Stimulated activated CD4-positive, alpha-beta T cell treated with anti-CD3 and anti-CD28 coated beads, Interleukin-2, amount 100 ng/mL, for 4 hours (primary cell): ENCODE measurements around the gene PAQR4.
"Not testable (repeated sequence)": the region's sequence is repeated elsewhere in the genome, so short reads cannot be mapped to it uniquely, and the experiment has no call there.

ENCODE experiments used
- DNase-seq: peaks from one replicate; pipeline ENCODE4 v3.0.0-alpha.2; 2020; ENCODE audit warnings: low read depth

The PAQR4 gene

GRCh38 chr16:2943716-2944115 is 25.4 kb upstream of the PAQR4 start:
- DNase-seq, result not testable (repeated sequence)

- no peak for DNase-seq
Observed at GRCh38 chr16:2946649-2947048, 22.5 kb upstream of the PAQR4 start.

DNA sequence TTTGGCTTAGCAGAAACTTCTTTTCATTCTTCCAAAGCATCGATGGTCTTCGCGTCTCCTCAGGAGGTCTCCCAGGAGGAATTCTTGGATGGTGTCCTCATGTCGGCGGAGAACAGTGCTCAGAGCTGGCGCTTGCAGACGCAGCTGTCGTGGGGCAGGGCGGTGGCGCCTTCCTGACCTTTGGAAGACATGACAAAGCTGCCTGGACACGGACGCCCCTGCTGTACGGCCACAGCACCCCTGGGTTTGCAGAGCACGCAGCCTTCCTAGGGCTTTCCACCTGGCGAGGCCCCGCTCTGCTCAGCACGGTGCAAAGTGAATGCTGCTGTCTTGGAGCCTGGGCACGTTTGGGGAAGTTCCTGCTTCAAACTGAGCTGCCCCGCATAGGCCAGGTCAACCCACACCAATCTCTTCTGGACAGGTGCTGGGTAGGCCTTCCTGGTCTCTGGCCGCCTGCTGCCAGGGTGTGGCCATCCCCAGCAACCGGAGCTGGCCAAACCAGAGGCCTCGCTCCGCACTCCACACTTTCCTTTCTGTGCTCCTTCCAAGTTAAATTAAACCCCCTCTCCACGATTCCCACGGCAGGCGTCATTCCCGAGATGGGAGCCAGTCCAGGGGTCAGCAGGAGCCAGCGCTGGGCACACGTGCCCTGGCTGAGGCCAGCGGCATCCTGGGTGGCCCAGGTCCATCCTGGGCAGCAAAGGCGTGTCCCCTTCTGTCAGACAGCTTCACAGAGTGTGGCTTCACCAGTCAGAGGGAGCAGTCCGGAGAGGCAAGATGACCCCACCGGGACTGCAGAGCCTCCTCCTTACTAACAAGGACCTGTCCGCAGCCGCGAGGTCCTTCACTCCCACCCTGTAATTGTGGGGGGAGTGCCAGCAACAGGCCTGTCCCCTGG is 20.1 kb upstream of the PAQR4 start:
- no peak for DNase-seq

GRCh38 chr16:2949705-2950352 is 19.3 kb upstream of the PAQR4 start:
- DNase-seq, result no peak

GRCh38 chr16:2950353-2950724 is 18.8 kb upstream of the PAQR4 start:
- no peak for DNase-seq

DNA sequence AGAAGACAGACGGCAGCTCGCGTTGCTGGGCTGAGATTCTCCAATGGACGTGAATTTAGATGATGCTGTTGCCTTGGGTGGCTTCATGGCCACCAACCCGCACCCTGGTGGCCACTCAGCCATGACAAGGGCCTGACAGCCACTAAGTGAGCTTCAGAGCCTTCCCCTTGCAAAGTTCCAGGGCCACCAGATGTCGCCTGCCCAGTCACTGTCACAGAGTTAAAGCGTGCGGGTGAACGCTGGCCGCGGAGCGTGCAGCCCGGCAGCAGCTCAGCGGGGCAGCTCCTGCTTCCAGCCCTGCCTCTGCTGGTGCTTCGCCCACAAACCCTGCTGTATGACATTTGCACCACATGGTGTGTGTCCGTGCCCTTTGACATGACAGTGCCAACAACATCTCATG is 18.4 kb upstream of the PAQR4 start:
- DNase-seq, result no peak

GRCh38 chr16:2952679-2953078 is 16.5 kb upstream of the PAQR4 start:
- DNase-seq, result no peak

- DNase-seq, result no peak
Observed at GRCh38 chr16:2953706-2954627, 15.2 kb upstream of the PAQR4 start.

DNA sequence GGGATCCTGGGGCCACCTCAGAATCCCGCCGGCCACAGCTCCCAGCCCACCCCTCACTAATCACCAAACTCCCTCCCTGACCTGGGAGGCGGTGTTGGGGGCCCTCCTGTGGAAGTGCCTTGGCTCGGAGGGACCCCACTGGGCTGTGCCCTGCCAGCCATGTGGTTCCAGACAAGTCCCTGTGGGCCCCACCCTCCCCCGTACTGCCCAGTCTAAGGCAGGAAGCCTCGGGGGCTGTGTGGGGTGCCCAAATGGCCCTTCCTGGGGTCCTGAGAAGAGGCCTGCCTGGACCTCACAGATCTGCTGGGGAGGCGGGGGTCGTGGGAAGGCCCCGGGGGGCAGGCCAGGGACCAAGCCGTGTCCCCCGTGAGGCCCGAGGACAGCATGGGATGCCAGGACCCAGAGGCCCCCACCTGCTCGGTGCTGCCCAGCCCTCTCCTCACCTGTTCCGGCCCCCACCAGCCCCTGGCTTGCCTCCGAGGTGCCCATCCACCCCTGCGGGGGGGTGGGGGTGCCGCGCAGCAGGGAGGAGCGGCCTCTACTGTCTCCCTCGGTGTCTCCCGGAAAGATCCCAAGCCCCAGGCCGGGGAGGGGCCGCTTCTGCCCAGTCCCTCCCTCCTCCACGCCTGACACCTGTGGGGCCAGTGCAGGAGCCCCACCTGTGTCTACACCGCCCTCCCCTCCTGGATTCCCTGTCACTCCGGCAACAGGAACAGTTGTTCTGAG is 14.3 kb upstream of the PAQR4 start:
- DNase-seq, result no peak

- DNase-seq, result no peak
Observed at GRCh38 chr16:2955438-2955778, 13.7 kb upstream of the PAQR4 start.

DNA sequence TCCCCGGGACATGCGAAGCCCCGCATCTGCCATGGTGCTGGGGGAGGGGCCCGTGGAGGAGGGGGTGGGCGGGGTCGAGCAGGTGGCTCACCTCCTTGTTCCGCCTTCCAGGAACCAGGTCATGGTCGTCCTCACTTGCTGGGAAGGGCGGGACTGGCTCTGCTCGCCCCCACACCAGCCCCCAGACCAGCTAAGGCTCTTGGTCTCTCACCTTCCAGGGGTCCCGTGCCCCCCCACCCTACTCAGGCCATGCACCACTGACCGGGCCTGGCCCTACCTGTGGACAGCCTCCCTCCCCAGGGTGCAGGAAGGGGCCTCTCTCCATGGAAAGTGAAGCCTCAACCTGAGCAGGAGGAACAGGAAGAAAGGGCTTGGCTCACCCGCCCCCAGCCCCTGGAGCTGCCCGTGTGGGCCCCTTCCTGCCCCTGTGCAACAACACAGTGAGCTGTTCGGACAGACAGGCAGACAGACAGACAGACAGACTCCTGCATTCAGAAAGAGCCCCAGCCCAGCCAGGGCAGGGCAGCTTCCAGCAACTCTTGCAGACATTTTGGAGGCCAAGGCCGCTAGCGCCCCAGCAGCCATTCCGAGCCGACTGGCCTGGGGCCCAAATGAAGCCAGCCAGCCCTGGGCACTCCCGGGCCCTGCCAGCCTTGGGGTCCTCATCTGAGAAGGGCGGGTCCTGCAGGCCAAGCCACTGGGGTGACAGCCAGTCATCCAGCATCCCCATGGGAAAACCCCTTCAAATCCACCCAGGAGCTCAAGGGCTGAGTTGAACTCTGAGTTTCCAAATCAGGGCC is 13.2 kb upstream of the PAQR4 start:
- DNase-seq, result no peak

DNA sequence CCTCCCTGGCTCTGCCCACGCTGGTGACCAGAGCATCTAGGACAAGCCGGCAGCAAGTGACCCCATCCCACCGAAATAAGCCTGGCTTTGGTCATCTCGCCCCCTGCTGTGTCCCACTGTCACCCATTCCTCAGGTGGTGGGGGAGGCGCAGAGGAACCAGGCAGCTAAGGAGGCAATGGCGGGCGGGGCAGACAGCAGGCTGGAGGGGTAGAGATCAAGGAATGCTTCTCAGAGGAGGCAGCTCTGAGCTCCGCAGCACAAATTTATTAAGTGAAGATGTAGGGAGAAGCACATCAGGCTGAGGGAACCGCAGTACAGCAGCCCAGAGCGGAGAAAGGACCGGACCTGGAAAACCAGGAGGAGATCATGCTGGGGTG is 12.6 kb upstream of the PAQR4 start:
- DNase-seq, result no peak

- DNase-seq, result no peak
Observed at GRCh38 chr16:2959206-2959605, 9.9 kb upstream of the PAQR4 start.

DNA sequence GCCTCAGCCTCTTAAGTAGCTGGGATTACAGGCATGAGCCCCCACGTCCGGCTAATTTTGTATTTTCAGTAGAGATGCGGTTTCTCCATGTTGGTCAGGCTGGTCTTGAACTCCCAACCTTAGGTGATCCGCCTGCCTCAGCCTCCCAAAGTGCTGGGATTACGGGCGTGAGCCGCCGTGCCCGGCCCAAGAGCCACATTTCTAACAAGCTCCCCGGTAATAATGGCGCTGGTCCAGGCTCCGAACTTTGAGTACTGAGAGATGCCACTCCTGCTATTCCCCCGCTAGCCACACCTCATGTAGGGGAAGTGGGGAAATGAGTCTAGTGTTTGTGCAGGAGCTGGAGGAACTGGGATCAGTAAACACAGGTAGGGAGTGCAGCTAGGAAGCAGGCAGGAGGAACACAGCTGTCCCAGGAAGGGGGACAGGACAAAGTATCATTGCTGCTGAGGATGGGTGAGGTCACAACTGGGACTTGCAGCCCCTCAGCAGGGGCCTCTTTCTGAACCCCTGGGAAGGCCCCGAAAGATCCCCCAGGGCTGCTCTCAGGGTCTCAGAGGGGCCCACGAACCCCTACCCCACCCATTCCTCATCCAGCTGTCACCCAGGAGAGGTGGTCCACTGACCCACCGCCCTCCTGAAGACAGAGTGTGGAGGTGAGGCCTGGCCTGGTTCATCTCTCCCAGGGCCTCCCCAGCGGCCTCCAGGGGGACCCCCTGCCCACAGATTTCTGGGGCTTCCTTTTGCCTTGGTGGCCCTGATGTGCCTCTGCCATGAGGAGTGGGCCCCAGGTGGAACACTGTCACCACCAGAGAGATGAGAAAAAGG is 8.8 kb upstream of the PAQR4 start:
- DNase-seq, result no peak

DNA sequence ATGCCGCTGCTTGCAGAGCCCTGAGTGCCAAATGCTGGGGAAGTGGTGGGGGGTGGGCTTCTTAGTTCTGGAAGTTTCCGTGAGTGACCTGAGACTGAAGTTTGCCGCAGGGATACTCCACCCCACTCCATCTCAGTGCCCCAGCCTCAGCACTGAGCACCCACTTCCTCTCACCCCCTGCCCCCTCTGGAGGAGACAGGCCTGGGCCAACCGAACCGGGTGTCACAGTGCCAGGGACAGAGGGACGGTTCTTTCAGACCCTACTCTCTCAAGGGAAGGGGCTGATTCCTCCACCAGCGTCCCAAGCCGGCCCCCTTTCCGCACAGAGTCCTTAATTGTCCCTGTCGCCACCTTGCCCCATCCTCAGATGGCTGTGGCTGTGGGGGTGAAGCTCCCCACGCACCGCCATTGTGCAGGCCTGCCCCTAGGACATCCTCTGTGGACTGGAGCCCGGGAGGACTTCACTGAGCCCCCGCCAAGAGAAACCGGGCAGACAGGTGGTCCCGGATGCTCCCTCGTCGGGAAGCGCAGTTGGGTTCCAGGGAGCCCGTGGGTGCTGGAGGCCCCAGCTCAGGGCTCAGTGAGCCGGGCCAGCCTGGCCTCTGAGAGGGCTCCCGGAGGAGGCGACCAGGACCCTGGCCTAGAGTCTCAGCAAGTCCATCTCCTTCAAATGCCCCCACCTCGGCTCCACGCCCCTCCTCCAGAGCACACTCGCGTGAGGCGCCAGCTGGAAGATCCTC is 6.6 kb upstream of the PAQR4 start:
- DNase-seq, result no peak

DNA sequence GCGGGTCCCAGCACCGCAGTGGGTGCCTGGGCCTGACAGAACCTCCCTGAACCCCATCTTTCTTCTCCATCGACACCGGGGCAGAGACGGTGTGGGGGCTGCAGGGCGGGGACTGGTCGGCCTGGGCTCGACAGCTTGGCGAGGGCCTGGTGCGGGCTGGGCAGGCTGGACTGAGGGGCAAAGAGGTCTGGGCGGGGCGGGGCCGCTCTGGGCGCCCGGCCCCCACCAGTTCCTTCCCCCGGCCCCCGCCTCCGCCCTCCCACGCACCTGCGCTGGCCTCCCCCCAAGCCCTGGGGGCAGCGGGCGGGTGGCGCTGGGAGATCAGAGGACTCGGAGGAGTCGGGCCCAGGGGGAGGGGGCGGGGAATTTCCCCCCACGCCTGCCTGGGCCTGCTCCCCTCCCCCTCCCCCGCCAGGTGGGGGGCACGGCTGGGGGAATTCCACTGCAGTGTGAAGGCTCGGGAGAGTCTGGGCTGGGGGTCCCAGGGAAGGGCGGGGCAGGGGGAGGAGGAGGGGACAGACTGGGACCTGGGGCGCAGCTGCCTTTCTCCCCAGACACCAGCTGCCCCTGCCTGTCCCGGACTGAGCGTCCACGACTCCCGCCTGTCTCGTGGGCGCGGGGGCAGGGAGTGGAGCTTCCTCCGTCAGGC is 6.0 kb upstream of the PAQR4 start:
- peak; percentile 61 for DNase-seq

DNA sequence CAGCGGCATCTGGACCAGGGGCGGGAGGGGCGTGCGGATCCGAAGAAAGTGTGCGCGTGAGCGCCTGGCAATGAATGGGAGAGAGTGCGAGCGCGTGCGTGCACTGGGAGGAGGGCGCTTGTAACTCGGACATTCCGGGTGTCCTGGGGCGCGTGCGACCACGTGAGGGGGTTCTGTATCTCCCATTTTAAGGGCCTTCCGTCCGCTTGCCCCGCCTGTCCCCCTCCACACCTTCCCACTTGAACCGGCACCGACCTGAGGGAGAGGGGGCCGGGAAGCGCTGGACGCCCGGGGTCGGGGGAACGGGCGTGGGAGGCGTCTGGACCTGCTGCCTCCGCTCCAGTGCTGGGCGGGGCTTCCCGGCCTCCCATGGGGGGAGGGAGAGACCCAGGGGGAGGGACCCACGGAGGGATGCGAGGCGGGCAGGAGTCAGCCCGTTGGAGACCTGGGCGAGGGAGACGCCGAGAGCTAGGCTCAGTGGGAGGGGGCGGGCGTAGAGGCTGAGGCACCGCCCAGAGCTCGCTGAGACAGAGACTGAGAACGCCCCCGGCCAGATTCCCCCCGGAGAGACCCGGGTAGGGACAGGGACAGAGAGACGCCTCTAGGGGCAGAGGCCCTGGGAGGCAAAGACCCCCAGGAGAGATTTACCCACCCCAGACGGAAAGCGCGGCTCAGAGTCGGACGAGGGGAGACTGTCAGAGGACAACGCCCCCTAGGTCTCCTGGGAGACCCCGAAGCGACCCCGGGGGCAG is 5.2 kb upstream of the PAQR4 start, which contains the start of gene KREMEN2:
Gene KREMEN2 (plus strand): TSS at position 553 of the 752 bp plus-strand sequence. CDS start 246 bp downstream, outside the sequence.
- peak; percentile 48 for DNase-seq
